ENCODE data around the gene C15orf40. TPM values are rescaled to one million over a fixed set of nuclear protein-coding genes. Genes with fewer than 3 reads are reported as not detected.
A peak's percentile ranks its signal among the peaks of the same experiment; 100 is the strongest.

The C15orf40 gene
- total and polyA plus RNA-seq, 9 of the 15 experiments (the other 6 are each of a cell fraction or from before 2014, with no cell fraction given), result 15.9 to 52.0 (median 27.0) TPM

GRCh38 chr15:82971218-82971984 lies 40.0 kb downstream of the C15orf40 start:
- Histone ChIP-seq H4K20me1 (replicated peaks; ENCODE audit: control insufficient read depth, insufficient read depth, low read length) (no peaks in the 10 kb centered on the region), H3K27ac (ENCODE audit: extremely low read depth, low read depth, low read length) (no peak overlapping the region), H3K9ac (ENCODE audit: insufficient read depth in 1 of 2, low read depth in 2 of 2, low read length in 2 of 2) (no peak overlapping the region), H3K79me2 (ENCODE audit: control insufficient read depth, insufficient read depth, low read length) (no peaks in the 10 kb centered on the region), H3K27me3 (ENCODE audit: control insufficient read depth in 2 of 2, insufficient read depth in 2 of 2, low read length in 2 of 2) (peaks cover 4 to 6% of the 10 kb centered on the region in 2 experiments; a peak in 4 of 5 replicates), H3K4me2 (ENCODE audit: insufficient read depth, low read length) (no peak overlapping the region), H2AFZ (ENCODE audit: low read depth, low read length) (no peak overlapping the region), H3K4me3 (no peak overlapping the region), H3K36me3 (ENCODE audit: control insufficient read depth, insufficient read depth, low read length) (no peaks in the 10 kb centered on the region), H3K9me3 (replicated peaks; ENCODE audit: control insufficient read depth, insufficient read depth, low read depth, low read length) (no peaks in the 10 kb centered on the region), H3K4me1 (replicated peaks in 1 of 2; ENCODE audit: control insufficient read depth in 2 of 2, insufficient read depth in 2 of 2, low read length in 2 of 2) (no peaks in the 10 kb centered on the region), H3K9me1 (ENCODE audit: control insufficient read depth, insufficient read depth, low read length) (no peaks in the 10 kb centered on the region)
- in situ Hi-C loops (cut with MboI), result no loop called here
- ATAC-seq (no peak), FAIRE-seq (no peak), DNase-seq (ENCODE audit: extremely low read depth in 1 of 4, low spot score in 3 of 4) (no peak)
- intact Hi-C loops (cut with micrococcal nuclease), result no loop called here
- POLR2A ChIA-PET, result interaction anchor here (0.9 to 1.6 kb wide), 3 partner anchors 12 to 100 kb away, joined by 3 to 7 read pairs (median 5); no protein-coding TSS in a partner anchor
- CTCF ChIA-PET (ENCODE audit: low intra/inter-chr PET ratio), result no interaction called here
- BruUV-seq (replicated peaks), result no TSS peak
- TF ChIP-seq FOXJ2 (tag; IDR thresholded peaks at IDR 0.05) (0 out of 2 replicates have a peak, but pooled peaks have one; percentile 23), POLR2B (IDR thresholded peaks at IDR 0.05; ENCODE audit: low read depth, partially characterized antibody) (no peak), TCF3 (CRISPR knock-in tag; IDR thresholded peaks at IDR 0.05) (no peak), TCF7L2 (IDR thresholded peaks at IDR 0.05; ENCODE audit: low read depth, low read length) (no peak), GMEB1 (CRISPR knock-in tag; IDR thresholded peaks at IDR 0.05) (no peak), ZNF217 (CRISPR knock-in tag; IDR thresholded peaks at IDR 0.05) (no peak), ZNF561 (CRISPR knock-in tag; conservative IDR thresholded peaks at IDR 0.05) (no peak)
- WGBS (ENCODE audit: insufficient coverage, low coverage, missing lambda C conversion rate), result 0% methylated on average over 1 of the region's 2 CpGs

Data from K562 (cell line).